Measurements from ENCODE around the gene AKIRIN2.

GRCh38 chr6:87724983-87725811 is 23.2 kb upstream of the AKIRIN2 start:
- TF ChIP-seq CTCF (IDR thresholded peaks at IDR 0.05; ENCODE audit: poor library complexity) (no peak), EZH2 (IDR thresholded peaks at IDR 0.05; ENCODE audit: borderline replicate concordance) (no peak)
